ENCODE results near the gene ACOT9.
"Not testable (repeated sequence)": the region's sequence is repeated elsewhere in the genome, so short reads cannot be mapped to it uniquely, and the experiment has no call there.

The ACOT9 gene

GRCh38 chrX:23676486-23676885 is 66.6 kb downstream of the ACOT9 start:
- H3K4me1 Mint-ChIP-seq (ENCODE audit: low read depth); H3K36me3 Mint-ChIP-seq; H3K9me3 Mint-ChIP-seq (ENCODE audit: low read depth); H3K27ac Mint-ChIP-seq; H3K27me3 Mint-ChIP-seq; H3K4me3 Mint-ChIP-seq: not testable (repeated sequence)

DNA sequence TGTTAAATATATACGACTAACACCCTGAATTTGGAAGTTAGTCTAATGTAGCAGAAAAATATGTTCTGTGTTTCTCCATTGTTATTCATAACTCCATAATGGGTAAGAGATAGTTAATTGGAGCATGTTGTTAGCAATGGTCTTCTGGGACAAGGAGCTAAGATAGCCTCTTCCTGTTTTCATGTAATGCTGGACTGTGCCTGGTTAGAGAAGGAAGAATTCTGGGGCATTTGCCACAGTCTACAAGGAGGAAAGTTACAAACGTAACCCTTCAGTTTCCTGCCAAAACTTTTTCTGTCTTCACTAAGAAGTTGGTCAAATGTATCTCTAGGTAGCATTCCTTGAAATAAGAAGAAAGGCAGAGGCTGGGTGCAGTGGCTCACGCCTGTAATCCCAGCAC is 70.0 kb downstream of the ACOT9 start:
- Mint-ChIP-seq H3K36me3 (peaks cover 2% of the 10 kb centered on the region), H3K9me3 (ENCODE audit: low read depth) (no peaks in the 10 kb centered on the region), H3K27me3 (no peaks in the 10 kb centered on the region), H3K27ac (no peak overlapping the region), H3K4me3 (no peak overlapping the region), H3K4me1 (ENCODE audit: low read depth) (peaks cover 18% of the 10 kb centered on the region)

GRCh38 chrX:23670528-23670927 is 72.5 kb downstream of the ACOT9 start:
- H3K27me3 Mint-ChIP-seq, result no peaks in the 10 kb centered on the region
- H3K9me3 Mint-ChIP-seq (ENCODE audit: low read depth), result no peaks in the 10 kb centered on the region
- H3K27ac Mint-ChIP-seq, result peak overlapping the region; percentile 3
- peaks cover 2% of the 10 kb centered on the region for H3K36me3 Mint-ChIP-seq
- peaks cover 22% of the 10 kb centered on the region for H3K4me1 Mint-ChIP-seq (ENCODE audit: low read depth)
- H3K4me3 Mint-ChIP-seq, result no peak overlapping the region

- Mint-ChIP-seq H3K27ac (peak overlapping the region; percentile 97), H3K36me3 (peaks cover 2% of the 10 kb centered on the region), H3K4me3 (peak overlapping the region; percentile 91), H3K9me3 (ENCODE audit: low read depth) (no peaks in the 10 kb centered on the region), H3K27me3 (no peaks in the 10 kb centered on the region), H3K4me1 (ENCODE audit: low read depth) (peaks cover 22% of the 10 kb centered on the region)
Measured at GRCh38 chrX:23668335-23668734, 74.7 kb downstream of the ACOT9 start.

- H3K4me1 Mint-ChIP-seq (ENCODE audit: low read depth), result peaks cover 26% of the 10 kb centered on the region
- peaks cover 2% of the 10 kb centered on the region for H3K36me3 Mint-ChIP-seq
- peak within 1 kb of the TSS; percentile 97 for H3K27ac Mint-ChIP-seq
- no peaks in the 10 kb centered on the region for H3K27me3 Mint-ChIP-seq
- H3K4me3 Mint-ChIP-seq, result peak within 1 kb of the TSS; percentile 91
- no peaks in the 10 kb centered on the region for H3K9me3 Mint-ChIP-seq (ENCODE audit: low read depth)
Measured at GRCh38 chrX:23667239-23668177, 75.6 kb downstream of the ACOT9 start, which contains the start of gene PRDX4. Gene PRDX4, plus strand, starts transcription at chrX:23667493. Its CDS starts 78 bp downstream, at chrX:23667571.

DNA sequence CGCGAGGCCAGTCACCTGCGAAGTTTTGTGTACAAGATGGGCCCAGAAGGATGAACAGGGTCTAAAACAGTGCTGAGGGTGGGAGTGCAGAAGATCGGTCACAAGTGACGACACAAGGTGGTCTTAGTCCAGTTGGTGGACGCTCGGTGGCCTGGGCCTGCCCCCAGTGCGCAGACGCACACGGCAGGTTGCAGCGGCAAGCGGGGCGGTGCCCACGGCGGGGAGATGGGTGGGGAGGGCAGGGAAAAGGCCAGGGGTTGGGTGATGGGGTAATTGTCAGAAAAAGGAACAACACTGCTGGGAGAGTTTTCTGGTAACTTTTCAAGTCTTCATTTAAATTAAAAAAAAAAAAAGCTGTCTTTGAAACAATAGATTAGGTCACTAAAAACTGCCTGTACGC is 76.8 kb downstream of the ACOT9 start:
- peaks cover 39% of the 10 kb centered on the region for H3K4me1 Mint-ChIP-seq (ENCODE audit: low read depth)
- peak overlapping the region; percentile 51 for H3K4me3 Mint-ChIP-seq
- H3K27ac Mint-ChIP-seq, result peak overlapping the region; percentile 97
- peaks cover 2% of the 10 kb centered on the region for H3K36me3 Mint-ChIP-seq
- H3K27me3 Mint-ChIP-seq, result no peaks in the 10 kb centered on the region
- no peaks in the 10 kb centered on the region for H3K9me3 Mint-ChIP-seq (ENCODE audit: low read depth)

- Mint-ChIP-seq H3K27me3 (no peaks in the 10 kb centered on the region), H3K27ac (no peak overlapping the region), H3K36me3 (peaks cover 2% of the 10 kb centered on the region), H3K4me3 (no peak overlapping the region), H3K4me1 (ENCODE audit: low read depth) (peaks cover 47% of the 10 kb centered on the region), H3K9me3 (ENCODE audit: low read depth) (no peaks in the 10 kb centered on the region)
Measured at GRCh38 chrX:23664496-23664895, 78.6 kb downstream of the ACOT9 start.

DNA sequence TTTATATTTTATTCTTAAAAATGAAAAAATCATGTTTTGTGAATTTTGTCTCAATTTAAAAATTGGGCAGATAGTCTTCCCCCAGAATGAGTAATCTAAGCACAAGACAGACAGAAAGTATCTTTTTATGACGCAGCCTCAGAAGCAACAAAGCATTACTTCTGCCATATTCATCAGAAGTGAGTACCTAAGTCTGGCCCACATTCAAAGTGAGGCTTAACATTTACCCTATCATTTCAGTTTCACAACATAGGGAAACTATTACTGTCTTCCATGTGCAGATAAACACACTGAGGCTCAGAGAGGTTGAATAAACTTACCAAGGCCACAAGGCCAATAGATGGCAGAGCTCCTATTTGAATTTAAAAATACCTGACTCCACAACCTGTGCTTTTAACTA is 80.2 kb downstream of the ACOT9 start:
- H3K27ac Mint-ChIP-seq, result peak overlapping the region; percentile 96
- no peak overlapping the region for H3K4me3 Mint-ChIP-seq
- no peaks in the 10 kb centered on the region for H3K36me3 Mint-ChIP-seq
- H3K9me3 Mint-ChIP-seq (ENCODE audit: low read depth), result no peaks in the 10 kb centered on the region
- no peaks in the 10 kb centered on the region for H3K27me3 Mint-ChIP-seq
- peaks cover 36% of the 10 kb centered on the region for H3K4me1 Mint-ChIP-seq (ENCODE audit: low read depth)

- no peaks in the 10 kb centered on the region for H3K36me3 Mint-ChIP-seq
- peak overlapping the region; percentile 96 for H3K27ac Mint-ChIP-seq
- H3K27me3 Mint-ChIP-seq, result no peaks in the 10 kb centered on the region
- H3K4me1 Mint-ChIP-seq (ENCODE audit: low read depth), result peaks cover 36% of the 10 kb centered on the region
- H3K9me3 Mint-ChIP-seq (ENCODE audit: low read depth), result no peaks in the 10 kb centered on the region
- H3K4me3 Mint-ChIP-seq, result peak overlapping the region; percentile 64
Measured at GRCh38 chrX:23662187-23662586, 80.9 kb downstream of the ACOT9 start.

- Mint-ChIP-seq H3K4me3 (peak overlapping the region; percentile 64), H3K36me3 (no peaks in the 10 kb centered on the region), H3K27me3 (no peaks in the 10 kb centered on the region), H3K4me1 (ENCODE audit: low read depth) (peaks cover 35% of the 10 kb centered on the region), H3K27ac (peak overlapping the region; percentile 96), H3K9me3 (ENCODE audit: low read depth) (no peaks in the 10 kb centered on the region)
Measured at GRCh38 chrX:23661671-23662070, 81.4 kb downstream of the ACOT9 start.

DNA sequence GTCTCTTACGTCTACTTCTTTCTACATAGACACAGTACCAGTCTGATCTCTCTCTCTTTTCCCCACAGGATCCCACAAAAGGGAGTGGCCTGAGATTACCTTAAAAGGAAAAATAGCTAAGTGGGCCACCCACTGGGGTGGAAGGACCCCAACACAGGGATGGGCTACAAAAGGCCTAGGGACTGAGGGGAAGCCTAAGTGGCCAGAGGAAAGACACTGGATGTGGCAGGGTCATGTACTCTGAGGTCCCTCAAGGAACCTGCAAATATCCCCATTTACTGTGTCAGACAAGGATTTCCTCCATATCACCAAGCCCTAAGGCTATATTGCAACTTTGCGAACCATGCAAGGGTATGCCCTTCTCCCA is 82.3 kb downstream of the ACOT9 start:
- H3K9me3 Mint-ChIP-seq (ENCODE audit: low read depth), result no peaks in the 10 kb centered on the region
- H3K4me3 Mint-ChIP-seq, result no peak overlapping the region
- peaks cover 28% of the 10 kb centered on the region for H3K4me1 Mint-ChIP-seq (ENCODE audit: low read depth)
- no peaks in the 10 kb centered on the region for H3K36me3 Mint-ChIP-seq
- peak overlapping the region; percentile 96 for H3K27ac Mint-ChIP-seq
- H3K27me3 Mint-ChIP-seq, result no peaks in the 10 kb centered on the region

DNA sequence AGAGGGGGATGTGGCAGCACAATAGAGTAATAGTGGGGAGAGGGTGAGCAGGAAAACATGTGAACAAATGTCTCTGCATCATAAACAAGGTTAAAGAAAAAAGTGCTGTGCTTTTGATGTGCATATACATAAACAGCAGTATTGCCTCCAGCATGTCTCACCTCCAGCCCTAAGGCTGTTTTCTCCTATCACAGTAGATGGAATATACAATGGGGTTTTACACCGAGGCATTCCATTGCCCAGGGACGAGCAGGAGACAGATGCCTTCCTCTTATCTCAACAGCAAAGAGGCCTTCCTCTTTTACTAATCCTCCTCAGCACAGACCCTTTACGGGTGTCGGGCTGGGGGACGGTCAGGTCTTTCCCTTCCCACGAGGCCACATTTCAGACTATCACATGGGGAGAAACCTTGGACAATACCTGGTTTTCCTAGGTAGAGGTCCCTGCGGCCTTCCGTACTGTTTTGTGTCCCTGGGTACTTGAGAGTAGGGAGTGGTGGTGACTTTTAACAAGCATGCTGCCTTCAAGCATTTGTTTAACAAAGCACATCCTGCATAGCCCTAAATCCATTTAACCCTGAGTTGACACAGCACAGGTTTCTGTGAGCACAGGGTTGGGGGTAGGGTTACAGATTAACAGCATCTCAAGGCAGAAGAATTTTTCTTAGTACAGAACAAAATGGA is 82.9 kb downstream of the ACOT9 start:
- not testable (repeated sequence) for H3K4me3 Mint-ChIP-seq; H3K36me3 Mint-ChIP-seq; H3K27me3 Mint-ChIP-seq; H3K27ac Mint-ChIP-seq; H3K9me3 Mint-ChIP-seq (ENCODE audit: low read depth)
- H3K4me1 Mint-ChIP-seq (ENCODE audit: low read depth), result peaks cover 27% of the 10 kb centered on the region

DNA sequence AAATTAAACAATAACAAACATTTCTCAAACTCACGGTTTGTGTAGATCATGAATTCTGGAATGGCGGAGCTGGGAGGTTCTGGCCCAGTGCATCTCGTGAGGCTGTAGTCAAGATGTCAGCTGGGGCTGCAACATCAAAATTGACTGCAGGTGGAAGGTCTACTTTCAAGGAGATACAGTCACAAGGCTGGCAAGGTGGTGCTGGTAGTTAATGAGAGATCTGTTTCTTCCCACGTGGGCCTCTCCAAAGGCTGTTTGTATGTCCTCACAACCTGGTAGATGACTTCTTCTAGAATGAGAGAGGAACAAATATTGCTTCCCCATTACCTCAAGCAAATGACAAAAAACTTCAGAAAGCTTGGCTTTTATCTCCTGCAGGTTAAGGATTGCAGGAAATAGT is 83.7 kb downstream of the ACOT9 start:
- H3K27me3 Mint-ChIP-seq, result no peaks in the 10 kb centered on the region

GRCh38 chrX:23656684-23657083 is 86.4 kb downstream of the ACOT9 start:
- Mint-ChIP-seq H3K4me3 (no peak overlapping the region), H3K27ac (no peak overlapping the region), H3K36me3 (no peaks in the 10 kb centered on the region), H3K9me3 (ENCODE audit: low read depth) (no peaks in the 10 kb centered on the region), H3K4me1 (ENCODE audit: low read depth) (peaks cover 12% of the 10 kb centered on the region), H3K27me3 (no peaks in the 10 kb centered on the region)

More for the DNA sequence above, 83.7 kb downstream of the ACOT9 start:
- Mint-ChIP-seq H3K4me3 (no peak overlapping the region), H3K27ac (no peak overlapping the region), H3K9me3 (ENCODE audit: low read depth) (no peaks in the 10 kb centered on the region), H3K4me1 (ENCODE audit: low read depth) (peaks cover 27% of the 10 kb centered on the region), H3K36me3 (no peaks in the 10 kb centered on the region)

- no peaks in the 10 kb centered on the region for H3K36me3 Mint-ChIP-seq
- H3K27ac Mint-ChIP-seq, result no peak overlapping the region
- H3K9me3 Mint-ChIP-seq (ENCODE audit: low read depth), result no peaks in the 10 kb centered on the region
- H3K4me3 Mint-ChIP-seq, result no peak overlapping the region
- peaks cover 6% of the 10 kb centered on the region for H3K4me1 Mint-ChIP-seq (ENCODE audit: low read depth)
- no peaks in the 10 kb centered on the region for H3K27me3 Mint-ChIP-seq
Measured at GRCh38 chrX:23656091-23656490, 87.0 kb downstream of the ACOT9 start.
